Measurements from ENCODE around the gene NCOA3.

DNA sequence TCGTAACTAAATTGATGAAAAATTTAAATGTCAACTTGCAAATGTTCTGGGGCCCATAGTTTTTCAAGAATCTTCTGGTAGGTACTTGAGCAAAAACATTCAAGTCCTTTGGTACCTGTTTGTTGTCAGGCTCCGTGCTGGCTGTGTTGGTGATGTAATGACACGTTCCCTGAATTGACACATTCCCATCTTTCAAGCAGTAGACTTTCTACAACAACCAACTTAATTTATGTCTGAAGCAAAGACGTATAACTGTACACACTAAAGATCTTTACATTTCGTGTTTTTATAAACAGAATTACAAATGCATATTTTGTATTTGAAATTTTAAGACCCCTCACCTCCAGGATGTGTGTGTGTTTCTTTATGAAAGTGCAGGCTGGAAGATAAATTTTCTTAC lies 49.5 kb downstream of the NCOA3 start:
- TF ChIP-seq, protein P1, sequence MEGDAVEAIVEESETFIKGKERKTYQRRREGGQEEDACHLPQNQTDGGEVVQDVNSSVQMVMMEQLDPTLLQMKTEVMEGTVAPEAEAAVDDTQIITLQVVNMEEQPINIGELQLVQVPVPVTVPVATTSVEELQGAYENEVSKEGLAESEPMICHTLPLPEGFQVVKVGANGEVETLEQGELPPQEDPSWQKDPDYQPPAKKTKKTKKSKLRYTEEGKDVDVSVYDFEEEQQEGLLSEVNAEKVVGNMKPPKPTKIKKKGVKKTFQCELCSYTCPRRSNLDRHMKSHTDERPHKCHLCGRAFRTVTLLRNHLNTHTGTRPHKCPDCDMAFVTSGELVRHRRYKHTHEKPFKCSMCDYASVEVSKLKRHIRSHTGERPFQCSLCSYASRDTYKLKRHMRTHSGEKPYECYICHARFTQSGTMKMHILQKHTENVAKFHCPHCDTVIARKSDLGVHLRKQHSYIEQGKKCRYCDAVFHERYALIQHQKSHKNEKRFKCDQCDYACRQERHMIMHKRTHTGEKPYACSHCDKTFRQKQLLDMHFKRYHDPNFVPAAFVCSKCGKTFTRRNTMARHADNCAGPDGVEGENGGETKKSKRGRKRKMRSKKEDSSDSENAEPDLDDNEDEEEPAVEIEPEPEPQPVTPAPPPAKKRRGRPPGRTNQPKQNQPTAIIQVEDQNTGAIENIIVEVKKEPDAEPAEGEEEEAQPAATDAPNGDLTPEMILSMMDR (IDR thresholded peaks at IDR 0.05), result no peak
- TF ChIP-seq POLR2AphosphoS5 (IDR thresholded peaks at IDR 0.05), result no peak
